Testis (tissue), 2 donors: ENCODE measurements around the gene CARTPT.

Source experiments
- CTCF ChIP-seq, 3 experiments: fragments of 450-650 bp in 2 of 3; fragments of 200-600 bp in 1 of 3; sonication (generic) in 1 of 3; IDR thresholded peaks; one replicate each; pipeline ENCODE4 v1.5.1; 2016 to 2019; ENCODE audit warnings: antibody characterized with exemption in 3 of 3, mild to moderate bottlenecking in 2 of 3, moderate library complexity in 1 of 3
- POLR2A ChIP-seq: fragments of 450-650 bp; IDR thresholded peaks from one replicate; pipeline ENCODE4 v1.6.1; 2017; ENCODE audit warnings: antibody characterized with exemption, mild to moderate bottlenecking, moderate library complexity

- no peak for TF ChIP-seq CTCF (IDR thresholded peaks at IDR 0.05)
- no peak for TF ChIP-seq POLR2A
Measured at GRCh38 chr5:71740015-71740753, 21.1 kb downstream of the CARTPT start.
